NCI-H1105 treated with DMSO at 0.1 percent for 48 hours (cell line): ENCODE data around the gene GSTP1.

Experiments
- DNase-seq: peaks from one replicate; lab custom pipeline; 2025; lab: John Stamatoyannopoulos, UW

GSTP1 gene

GRCh38 chr11:67630228-67630942 lies 46.8 kb downstream of the GSTP1 start:
- DNase-seq = peak; percentile 94

- no peak for DNase-seq
Observed at GRCh38 chr11:67630943-67631331, 47.3 kb downstream of the GSTP1 start.

DNA sequence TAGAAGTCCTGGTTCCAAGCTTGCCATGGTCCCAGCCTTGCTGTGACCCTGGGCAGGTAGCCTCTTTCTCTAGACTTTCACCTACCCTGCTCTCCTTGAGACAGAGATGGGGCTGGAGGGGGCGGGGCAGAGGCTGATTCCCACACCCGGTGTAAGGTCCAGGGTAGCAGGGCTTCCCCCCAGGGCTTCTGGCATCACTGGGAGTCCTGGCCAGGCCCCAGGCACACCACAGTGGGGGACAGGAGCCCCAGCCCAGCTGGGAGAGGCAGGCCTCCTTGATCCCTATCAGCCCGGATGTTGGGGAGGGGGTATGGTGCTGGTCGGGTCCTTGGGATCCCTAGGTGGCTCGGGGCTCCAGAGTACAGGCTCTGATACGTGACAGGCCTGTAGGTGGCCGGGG lies 47.8 kb downstream of the GSTP1 start:
- DNase-seq = no peak

GRCh38 chr11:67631853-67632174 lies 48.2 kb downstream of the GSTP1 start:
- no peak for DNase-seq

- no peak for DNase-seq
Observed at GRCh38 chr11:67632175-67632981, 48.8 kb downstream of the GSTP1 start.

- no peak for DNase-seq
Observed at GRCh38 chr11:67632982-67633755, 49.6 kb downstream of the GSTP1 start.

DNA sequence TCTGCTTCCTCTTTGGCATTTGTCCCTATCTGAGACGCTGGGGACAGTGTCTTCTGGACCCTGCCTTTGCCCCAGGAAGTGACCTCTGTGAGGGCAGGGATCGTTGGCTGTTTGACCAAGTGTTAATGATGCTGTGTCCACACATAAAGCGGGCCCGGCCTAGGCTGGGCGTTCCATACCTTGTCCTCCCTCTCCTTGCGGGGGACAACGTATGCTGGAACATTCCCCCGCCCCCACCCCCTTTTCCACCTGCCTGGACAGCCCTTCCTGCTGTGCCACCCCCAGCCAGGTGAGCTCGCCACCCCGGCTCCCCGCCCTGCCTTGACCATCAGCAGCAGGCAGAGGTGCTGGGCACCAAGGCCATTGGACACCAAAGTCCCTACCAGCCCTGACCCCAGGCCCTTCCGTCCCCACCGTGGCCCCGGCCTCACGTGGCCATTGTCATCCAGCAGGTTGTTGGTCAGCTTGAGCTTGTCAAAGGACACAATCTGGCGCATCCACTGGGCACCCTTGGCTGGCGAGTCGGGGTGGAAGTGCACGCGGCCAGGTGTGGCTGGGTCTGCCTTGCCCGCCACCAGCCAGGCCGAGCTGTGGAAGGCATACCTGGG lies 50.2 kb downstream of the GSTP1 start:
- DNase-seq = no peak

- DNase-seq = no peak
Observed at GRCh38 chr11:67634366-67635230, 51.0 kb downstream of the GSTP1 start.

- no peak for DNase-seq
Observed at GRCh38 chr11:67635231-67635521, 51.6 kb downstream of the GSTP1 start.
